HG03457 (cell line): ENCODE results near the gene CFDP1.

ENCODE experiments used
- ATAC-seq: cut with Tn5 transposase; IDR thresholded peaks from one replicate; pipeline ENCODE4 v1.9.1; 2021; ENCODE audit warnings: moderate number of reproducible peaks; ENCODE audit not compliant: unreplicated experiment

The CFDP1 gene

DNA sequence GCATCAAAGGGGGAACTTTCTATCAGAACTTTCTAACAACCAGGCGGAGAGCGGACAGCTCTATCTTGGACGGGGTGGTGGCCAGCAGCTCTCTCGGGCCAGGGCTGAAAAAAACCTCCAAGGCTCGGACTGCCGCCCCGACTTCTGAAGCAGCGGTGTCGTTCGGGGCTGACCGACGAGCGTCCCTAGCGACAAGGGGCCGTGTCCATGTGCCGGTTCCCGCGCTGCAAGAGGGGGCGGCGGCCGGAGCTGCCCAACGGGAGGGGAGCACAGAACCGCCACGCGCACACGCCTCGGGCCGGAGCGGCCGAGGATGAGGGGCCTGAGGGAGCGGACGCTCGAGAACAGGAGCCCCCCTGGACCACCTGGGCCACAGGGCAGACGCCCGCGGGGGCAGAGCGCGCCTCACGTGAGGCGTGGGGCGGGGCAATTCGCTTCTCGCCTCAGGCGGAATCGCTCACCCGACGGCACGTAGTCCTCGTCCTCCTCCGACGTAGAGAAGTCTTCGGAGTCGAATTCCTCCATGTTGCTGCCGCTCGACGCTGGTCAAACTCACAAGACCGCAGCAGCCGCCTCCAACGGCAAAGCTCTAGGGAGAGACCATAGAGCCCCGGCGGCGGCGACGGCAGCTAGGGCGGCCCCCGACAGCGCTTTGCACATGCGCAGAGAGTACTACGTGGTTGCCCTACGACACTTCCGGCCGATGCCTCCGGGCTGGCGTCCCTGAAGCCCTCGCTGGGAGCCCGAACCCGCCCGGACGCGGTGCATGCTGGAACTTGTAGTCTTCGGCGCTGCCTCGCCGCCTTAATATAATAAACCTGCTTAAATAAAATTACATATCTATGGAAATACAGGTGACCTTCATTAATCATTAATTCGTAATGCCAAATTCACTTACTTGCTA is at the start of gene CFDP1:
TSS of gene CFDP1 (minus strand) at position 676 of the 904 bp plus-strand sequence. CDS start at position 525, 151 bp downstream.
- peak; percentile 94 for ATAC-seq

DNA sequence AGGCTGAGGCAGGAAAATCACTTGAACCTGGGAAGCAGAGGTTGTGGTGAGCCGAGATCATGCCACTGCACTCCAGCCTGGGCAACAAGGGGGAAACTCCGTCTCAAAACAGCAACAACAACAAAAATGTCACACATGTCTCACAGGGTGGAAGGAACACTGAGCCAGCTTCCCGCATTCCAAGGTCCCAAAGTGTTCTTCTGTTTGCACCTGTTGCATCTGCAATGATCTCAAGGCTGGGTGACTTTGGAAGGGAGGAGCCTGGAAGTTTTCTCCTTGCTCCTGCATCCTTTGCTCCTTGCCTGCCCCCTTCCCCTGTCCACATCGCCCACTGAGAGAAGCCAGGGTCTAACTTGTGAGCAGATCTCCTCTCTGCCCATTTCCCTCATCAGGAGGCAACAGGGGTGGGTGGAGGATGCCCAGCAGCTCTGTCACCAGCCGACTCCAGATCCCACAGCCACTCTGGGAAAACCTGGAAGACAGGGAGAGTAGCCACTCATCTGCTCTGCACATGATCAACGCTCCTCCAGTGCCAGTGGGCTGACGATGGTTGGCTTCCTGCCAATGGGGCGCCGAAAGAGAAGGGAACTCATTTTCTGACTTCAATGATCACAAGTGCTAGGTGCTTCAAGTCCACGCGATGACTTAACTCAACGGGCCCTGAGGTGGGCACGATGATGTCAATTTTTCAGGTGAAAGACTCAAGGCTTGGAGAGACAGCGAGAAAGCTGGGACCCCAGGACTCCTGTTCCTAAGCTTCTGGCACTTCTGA is 49.3 kb upstream of the CFDP1 start:
- ATAC-seq: no peak

DNA sequence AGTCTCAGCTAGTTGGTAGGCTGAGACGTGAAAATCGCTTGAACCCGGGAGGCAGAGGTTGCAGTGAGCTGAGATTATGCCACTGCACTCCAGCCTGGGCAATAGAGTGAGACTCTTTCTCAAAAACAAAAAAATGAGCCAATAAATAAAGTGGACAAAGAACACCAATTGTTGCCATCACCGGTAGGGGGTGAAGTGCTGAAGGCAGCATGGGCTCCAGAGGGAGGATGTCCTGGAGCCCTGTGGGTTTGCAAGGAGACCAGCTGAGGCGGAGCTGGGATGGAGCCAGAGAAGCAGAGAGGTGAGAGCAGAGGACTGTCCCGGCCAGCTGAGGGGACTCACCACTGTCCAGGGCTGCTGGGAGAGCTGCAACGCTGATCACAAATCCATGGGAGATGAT is 48.2 kb upstream of the CFDP1 start:
- ATAC-seq: no peak

DNA sequence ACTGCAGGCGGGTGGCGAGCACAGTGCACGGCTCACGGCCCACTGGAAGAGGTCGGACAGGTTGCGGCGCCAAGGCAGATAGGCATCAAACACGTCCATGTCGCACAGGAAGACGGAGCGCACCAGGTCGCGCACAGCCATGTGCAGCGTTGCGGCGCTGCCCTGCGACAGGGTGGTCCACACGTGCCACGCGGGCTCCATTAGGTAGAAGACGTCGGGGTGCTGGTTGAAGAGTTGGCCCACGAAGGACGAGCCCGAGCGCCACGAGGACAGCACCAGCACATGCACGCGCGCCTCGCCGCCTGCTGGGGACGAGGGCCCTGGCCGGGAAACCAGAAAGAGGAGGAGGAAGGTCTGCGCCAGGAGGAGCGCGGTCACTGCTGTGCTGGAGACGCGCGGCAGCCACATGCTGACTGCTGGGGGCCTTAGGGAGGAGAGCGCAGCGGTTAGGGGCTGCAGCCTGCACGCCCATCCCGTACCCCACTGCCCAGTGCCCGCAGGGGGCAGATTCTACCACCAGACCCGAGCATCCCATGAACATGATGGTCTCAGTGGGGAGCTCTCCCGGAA is 46.2 kb upstream of the CFDP1 start:
- no peak for ATAC-seq

DNA sequence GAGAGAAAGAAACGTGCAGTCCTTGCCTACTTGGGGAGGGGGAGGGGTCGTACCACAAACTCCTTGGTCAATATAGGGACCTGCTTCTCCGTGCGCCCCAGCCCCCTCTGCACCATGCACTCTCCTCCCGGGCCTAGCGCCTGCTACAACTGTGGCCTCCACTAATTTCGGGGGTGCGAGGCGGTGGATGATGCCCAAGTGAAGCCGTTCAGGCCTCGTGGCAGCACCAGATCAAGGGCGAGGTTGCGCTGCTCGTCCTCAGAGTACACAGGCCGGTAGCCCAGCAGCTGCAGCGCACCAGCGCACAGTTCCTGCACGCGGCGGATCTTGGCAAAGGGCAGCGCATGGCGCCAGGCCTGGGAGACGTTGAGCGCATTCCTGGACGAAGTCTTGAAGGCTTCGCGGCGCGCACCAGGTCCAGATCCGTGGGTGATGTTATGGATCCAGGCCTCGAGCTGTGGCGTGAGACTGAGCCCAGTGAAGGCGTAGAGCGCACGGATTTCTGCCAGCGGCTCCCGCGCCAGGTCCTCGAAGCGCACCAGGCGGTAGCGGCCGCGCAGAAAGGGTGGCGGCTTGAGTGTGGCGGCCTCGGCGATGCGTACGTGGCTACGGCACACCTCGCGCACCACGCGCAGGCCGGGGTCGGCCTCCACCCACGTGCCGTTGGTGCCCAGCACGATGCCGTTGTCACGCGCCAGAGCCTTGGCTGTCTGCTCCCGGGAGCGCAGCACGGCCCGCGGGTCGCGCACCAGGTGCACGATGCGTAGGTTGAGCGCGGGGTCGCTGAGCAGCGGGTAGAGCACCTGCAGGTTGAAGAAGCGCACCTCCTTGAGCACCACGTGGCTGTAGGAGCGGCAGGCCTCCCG is 45.4 kb upstream of the CFDP1 start:
- ATAC-seq: no peak

DNA sequence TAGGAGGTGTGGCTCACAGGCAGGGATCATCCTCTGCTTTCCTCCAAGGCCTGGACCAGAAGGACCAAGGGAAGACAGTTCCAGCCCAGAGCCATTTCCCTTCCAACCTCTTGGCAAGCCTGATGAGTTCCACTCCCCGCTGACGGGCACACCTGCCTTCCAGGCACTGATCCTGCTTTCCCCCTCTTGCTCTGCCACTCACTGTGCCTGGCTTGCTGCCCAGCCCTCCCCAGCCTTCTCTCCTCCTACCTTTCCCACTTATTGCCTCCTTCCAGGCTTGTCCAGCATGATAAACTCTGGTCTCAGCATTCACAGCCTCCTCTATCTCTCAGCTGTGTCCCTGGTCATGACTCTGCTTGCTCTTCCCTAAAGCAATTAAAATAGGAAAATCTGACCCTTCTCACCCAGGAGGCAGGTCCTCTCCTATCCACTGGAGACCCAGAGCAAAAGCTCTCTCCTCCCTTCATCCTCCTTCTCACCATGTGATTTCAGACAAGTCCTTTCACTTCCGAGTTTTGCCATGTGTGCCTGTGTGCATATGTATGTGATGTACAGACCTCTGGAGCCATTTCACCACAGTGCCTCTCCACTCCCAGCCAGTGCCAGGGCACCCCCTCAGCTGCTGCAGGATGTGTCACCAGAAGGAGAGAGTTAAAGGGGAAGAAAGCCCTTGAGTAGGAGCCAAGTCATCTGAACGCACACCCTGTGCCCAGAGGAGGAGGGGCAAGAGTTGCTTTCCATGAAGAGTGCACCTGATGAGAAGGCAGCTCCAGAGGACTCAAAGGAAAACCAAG is 44.6 kb upstream of the CFDP1 start:
- no peak for ATAC-seq

DNA sequence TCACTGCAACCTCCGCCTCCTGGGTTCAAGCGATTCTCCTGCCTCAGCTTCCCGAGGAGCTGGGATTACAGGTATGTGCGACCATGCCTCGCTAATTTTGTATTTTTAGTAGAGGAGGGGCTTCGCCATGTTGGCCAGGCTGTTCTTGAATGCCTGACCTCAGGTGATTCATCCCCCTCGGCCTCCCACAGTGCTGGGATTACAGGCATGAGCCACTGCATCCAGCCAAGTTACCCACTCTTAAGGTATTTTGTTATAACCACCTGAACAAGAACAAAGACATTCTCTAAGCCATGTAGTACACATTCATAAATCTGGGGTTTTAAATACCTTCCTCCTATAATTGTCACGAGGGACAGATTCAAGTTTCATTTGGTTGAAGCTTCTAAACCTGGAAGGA is 43.5 kb upstream of the CFDP1 start:
- ATAC-seq: no peak

DNA sequence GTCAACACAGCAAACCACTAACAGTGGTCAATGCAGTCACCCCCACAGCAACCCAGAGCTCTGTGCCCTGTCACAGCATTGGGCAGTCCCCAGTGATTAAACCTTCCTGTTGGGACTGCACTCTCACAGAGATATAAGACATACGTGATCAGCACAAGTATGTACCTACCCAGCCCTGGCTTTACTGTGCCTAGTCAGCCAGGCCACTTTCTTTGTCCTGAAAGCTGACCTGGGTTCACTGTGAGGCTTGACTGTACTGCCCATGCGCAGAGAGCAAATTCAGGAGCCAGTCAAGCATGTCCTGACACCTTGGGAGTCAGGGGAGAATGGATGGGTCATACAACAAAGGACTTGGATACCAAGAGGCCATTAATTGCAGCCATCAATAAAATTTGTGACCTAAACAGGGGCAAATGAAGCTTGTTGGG is 42.1 kb upstream of the CFDP1 start:
- no peak for ATAC-seq

DNA sequence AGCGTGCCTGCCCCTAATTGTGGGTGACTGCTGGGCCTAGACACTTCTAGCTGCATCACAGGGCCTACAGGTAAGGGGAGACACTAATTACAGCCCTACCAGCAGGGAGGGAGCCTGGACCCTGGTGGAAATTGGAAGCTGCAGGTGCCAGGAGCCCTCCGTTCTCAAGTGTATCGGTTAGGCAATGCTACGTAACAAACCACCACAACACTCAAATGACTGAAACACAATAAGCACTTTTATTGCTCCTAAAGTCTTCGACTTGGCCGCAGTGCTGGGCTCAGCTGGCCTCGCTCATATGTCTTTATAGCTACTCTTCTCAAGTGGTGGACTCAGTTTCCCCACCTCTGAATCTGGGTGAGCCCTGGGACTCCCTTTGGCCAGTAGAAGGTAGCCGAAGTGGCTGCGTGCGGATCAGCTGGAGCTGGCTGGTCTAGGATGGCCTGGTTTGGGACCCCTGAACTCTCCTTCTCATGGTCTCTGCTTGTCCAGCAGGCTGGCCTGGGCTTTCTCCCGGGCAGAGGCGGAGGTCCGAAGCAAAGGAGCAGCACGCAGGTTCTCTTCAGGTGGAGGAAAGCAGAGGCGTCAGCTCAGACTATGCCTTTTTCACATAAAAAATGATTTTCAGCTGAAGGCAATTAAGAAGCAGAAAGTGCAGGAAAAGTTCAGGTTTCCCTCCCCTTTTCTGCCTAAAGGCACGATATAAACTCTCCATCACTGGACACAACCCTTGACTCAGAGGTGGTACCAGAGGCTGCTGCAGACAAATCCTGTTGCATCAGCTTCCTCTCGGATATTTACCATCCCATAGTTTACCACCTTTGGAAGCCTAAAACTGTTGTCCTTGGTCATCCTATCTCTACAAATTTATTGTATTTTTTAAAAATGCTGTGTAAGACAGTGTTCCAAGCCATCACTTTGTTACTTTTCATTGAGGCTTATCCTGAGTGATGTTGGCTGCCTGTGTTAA is 39.9 kb upstream of the CFDP1 start:
- no peak for ATAC-seq

DNA sequence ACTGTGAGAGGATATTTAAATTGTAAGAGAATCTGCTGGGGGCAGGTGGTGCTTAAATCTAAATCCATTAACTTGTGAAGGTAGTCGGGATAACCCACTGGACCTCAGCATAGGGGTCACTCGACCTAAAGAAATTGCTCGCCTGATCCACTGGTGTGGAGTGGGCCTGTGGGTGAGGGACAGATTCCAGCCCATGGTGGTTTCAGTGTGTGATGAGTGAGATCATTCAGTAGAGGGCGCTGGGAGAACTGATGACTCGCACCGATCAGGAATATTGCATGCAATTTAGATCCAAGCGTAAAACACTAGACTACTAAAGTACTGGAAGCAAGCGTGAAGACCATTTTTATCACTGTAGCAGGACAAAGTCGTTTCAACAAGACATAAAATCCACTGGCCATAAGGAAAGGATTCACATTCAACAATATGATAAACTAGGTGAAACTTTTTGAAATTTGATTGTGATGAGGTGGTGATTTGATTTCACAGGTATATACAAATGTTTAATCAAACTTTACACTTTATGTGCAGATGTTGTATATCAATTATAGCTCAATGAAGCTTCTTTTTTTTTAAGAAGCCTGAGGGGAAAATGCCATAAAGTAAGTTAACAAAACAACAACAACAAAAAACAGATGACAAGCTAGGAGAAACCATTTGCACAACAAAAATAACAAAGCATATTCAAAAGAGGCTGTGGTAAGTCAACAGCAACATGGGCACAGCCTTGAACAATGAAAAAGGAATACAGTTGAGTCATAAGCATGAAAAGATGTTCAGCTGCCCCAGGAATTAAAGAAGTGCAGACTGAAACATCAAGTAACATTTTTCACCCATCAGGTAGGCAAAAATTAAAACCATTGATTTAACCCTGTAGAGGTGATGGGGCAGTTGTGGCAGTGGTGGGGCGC is 38.7 kb upstream of the CFDP1 start:
- peak; percentile 72 for ATAC-seq

DNA sequence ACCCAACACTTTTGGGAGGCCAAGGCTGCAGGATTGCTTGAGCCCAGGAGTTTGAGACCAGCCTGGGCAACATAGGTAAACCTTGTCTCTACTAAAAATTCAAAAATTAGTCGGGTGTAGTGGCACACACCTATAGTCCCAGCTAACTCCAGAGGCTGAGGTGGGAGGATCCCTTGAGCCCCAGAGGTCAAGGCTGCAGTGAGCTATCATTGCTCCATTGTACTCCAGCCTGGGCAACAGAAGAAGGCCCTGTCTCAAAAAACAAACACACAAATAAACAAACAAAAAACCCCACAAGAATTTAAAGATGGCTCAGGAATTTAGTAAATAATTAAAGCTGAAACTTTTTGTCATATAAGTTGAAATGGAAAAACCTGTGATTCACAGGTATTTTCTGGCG is 33.5 kb upstream of the CFDP1 start:
- no peak for ATAC-seq

DNA sequence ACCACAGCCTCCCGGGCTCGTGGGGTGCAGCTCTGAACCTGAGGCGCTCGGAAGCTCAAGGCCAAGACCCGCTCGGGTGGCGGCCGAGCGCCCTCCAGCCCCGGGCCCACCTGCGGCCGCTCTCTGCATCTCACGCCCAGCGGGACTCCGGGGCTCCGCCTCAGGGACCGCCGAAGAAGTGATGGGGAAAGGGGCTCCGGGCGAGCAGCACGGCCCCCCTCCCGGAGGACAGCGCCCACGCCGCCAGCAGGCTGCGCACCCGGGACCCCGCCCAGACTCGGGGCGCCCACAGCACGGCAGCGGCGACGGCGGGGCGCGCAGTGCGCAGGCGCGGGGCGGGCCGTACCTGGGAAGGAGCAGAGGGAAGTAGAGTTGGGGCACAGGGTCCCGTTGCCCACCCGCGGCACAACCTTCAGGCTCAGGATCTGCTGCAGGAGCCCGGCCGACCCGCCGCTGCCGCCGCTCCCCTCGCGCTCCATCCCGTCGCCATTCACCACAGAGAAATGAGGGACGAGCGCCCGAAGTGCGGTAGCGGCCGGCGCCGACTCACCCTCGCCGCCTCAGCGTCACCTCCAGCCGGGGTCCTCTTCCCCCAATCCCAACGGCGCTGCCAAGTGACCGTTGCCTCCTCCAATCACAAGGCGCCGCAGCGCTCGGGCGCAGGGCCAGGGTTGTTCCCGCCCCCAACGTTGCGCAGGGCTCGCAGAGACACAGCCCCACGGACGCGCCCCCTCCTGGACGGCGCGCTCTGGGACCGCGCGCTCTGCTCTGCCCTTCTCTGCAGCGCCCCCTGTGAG is 31.0 kb upstream of the CFDP1 start, which contains the start of gene TMEM170A:
TSS of gene TMEM170A (minus strand) at position 568 of the 797 bp plus-strand sequence. CDS start at position 479, 89 bp downstream.
- ATAC-seq: peak; percentile 92

DNA sequence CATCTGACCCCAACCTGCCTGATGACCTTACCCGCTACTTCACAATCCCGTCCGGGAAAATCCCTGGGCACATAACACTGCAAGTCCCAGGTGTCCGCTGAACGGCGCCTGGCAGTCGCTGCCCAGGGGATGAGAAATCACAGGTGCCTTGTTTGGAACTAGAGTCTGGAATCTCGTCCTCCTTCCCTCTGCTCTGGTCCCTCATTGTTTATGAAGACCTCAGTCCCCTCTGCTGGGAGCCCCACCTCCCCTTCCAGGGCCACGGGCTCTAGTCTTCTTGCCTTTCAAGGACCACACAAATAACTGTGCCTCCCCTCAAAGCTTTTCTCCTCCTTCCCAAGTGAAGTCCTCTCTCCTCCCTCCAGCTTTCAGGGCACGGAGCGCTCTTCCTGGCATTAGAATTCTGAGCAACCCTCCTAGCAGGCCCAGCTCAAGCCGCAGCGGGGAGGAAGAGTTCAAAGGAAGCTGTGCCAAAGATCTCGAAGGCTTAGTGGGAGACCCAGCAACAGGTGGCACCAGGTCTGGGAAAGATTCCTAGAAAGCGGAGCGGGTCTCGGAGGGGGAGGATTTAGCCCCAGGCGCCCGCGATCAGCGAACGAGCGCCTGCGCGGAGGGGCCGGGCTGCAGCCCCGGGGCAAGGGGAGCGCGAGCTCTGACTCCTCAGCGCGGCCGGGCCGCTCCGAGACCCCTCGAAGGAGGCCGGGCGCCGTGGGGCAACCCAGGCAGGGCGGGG is 30.3 kb upstream of the CFDP1 start:
- ATAC-seq: peak; percentile 3

DNA sequence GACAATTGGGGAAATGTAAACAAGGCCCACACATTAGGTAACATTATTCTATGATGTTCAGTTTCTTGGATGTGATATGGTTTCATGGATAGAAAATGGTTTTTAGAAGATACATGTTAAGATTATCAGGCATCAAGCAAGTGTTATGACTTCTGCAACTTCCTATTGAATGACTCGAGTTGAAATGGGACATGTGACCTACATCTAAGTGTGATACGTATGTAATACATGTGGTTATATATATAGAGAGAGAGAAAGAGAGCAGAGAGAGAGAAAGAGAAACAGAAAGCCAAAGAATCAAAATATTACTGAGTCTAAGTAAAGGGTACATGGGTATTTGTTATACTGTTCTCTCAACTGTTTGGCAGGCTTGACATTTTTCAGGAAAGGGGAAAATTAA is 29.5 kb upstream of the CFDP1 start:
- no peak for ATAC-seq

DNA sequence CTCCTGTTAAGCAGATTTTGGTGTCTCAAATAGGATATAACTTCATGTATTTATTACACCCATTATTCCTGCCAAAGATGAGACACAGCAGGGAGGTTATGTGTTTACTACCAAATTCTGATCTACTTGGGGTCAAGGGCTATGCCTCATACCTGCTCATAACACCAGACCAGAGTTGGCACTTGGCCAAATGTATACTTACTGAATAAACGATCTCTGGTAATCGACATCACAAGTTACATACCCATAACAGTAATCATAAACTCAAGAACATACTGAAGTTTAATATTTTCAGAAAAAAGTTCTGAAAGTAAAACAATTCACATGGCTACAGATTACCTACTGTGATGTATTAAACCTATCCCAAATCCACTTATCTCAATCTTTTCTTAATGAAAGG is 28.3 kb upstream of the CFDP1 start:
- no peak for ATAC-seq

DNA sequence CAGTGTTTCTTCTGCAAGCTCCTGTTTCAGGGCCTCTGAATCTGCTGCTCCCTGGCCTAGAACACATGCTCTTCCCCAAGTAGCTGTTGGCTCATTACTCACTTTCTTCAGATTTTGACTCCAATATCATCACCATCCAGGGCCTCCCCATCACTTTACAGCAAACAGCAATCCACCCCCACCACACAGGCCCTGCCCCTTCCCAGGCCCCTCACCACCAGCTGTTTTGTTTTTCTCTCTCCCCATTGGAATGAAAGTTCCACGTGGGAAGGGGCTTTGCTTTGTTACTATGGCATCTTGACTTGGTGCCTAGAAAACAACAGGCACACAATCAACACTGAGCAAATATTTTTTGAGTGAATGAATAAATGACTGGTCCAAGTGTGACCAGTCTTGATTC is 27.1 kb upstream of the CFDP1 start:
- no peak for ATAC-seq
